HL-60 (cell line): ENCODE data around the gene SIX1.

ENCODE experiments used
- CTCF ChIP-seq: IDR thresholded peaks from one replicate; pipeline ENCODE4 v1.5.1; 2011; ENCODE audit warnings: low read length, control low read depth, inconsistent platforms; ENCODE audit not compliant: insufficient read depth
- POLR2AphosphoS5 ChIP-seq: IDR thresholded peaks from 2 replicates; pipeline ENCODE4 v1.6.1; 2012; ENCODE audit warnings: low read depth

- TF ChIP-seq CTCF (no peak), POLR2AphosphoS5 (no peak)
These were observed 6.8 kb downstream of the SIX1 start for GRCh38 chr14:60642270-60643140.
